HCT116 (cell line): ENCODE measurements around the gene ENOX1. TPM values are rescaled to one million over a fixed set of nuclear protein-coding genes. Genes with fewer than 3 reads are reported as not detected.

Source experiments
- ATAC-seq: fragments of 200-7000 bp; cut with Tn5 transposase; 2 replicates; pipeline ENCODE4 v1.9.1; 2020; ENCODE audit warnings: mild to moderate bottlenecking, moderate library complexity
- BruUV-seq: library from RNA; stranded (reverse); fragments of 400-500 nt; replicated peaks from 2 replicates; lab custom pipeline; 2021; lab: Mats Ljungman, UMichigan
- CTCF ChIA-PET: fragments of 300-600 bp; sonication (Branson Sonifier 250); formaldehyde crosslinking; loops from one replicate; lab custom pipeline; 2021; ENCODE audit warnings: antibody characterized with exemption; lab: Charles Lee
- POLR2A ChIA-PET: fragments of 300-600, 350-600 bp; sonication (Branson Sonifier 250); formaldehyde crosslinking; loops from one replicate; lab custom pipeline; 2021; ENCODE audit warnings: antibody characterized with exemption; lab: Charles Lee
- RAD21 ChIA-PET, 2 experiments: fragments of 300-600 bp; sonication (Branson Sonifier 250); formaldehyde crosslinking; loops; one replicate each; lab custom pipeline; 2023; ENCODE audit warnings: low total read pairs in 2 of 2; ENCODE audit not compliant: uncharacterized antibody in 2 of 2, unreplicated experiment in 2 of 2, low non-redundant PET in 1 of 2; lab: Charles Lee
- DNase-seq: peaks from one replicate; pipeline ENCODE4 v3.0.0-alpha.2; 2010; ENCODE audit warnings: low read depth, low spot score
- H2AFZ ChIP-seq: fragments of 200-600 bp; shearing (Covaris generic), sonication (generic); 2 replicates; pipeline ENCODE4 v1.6.1; 2017; ENCODE audit warnings: low read depth, mixed run types, mixed read lengths, antibody characterized with exemption, low read length; ENCODE audit not compliant: poor library complexity, severe bottlenecking
- H3K27ac ChIP-seq: 2 replicates; pipeline ENCODE4 v1.5.1; 2012; ENCODE audit warnings: low read depth, low read length
- H3K27me3 ChIP-seq: fragments of 200-600 bp; sonication (generic); 2 replicates; pipeline ENCODE4 v1.6.1; 2016; ENCODE audit warnings: mixed run types, low read length, mixed read lengths; ENCODE audit not compliant: insufficient read depth
- H3K36me3 ChIP-seq, 2 experiments: fragments of 200-500 bp in 1 of 2; fragments of 200-600 bp in 1 of 2; sonication (Bioruptor generic) in 1 of 2; sonication (generic) in 1 of 2; 2 replicates each; pipeline versions ENCODE4 v1.5.1 to v1.6.1; 2014 to 2016; ENCODE audit warnings: low read length in 2 of 2, inconsistent platforms in 1 of 2, mixed read lengths in 1 of 2, mixed run types in 1 of 2; ENCODE audit not compliant: insufficient read depth in 2 of 2, control insufficient read depth in 1 of 2
- H3K4me1 ChIP-seq, 2 experiments: fragments of 200-600 bp in 1 of 2; sonication (generic) in 1 of 2; 2 replicates each; pipeline versions ENCODE4 v1.5.1 to v1.6.1; 2012 to 2017; ENCODE audit warnings: low read length in 2 of 2, inconsistent platforms in 1 of 2, mild to moderate bottlenecking in 1 of 2, mixed read lengths in 1 of 2, mixed run types in 1 of 2, moderate library complexity in 1 of 2; ENCODE audit not compliant: insufficient read depth in 2 of 2, control insufficient read depth in 1 of 2
- H3K4me2 ChIP-seq: fragments of 200-600 bp; sonication (generic); 2 replicates; pipeline ENCODE4 v1.6.1; 2017; ENCODE audit warnings: mixed run types, low read length, mixed read lengths
- H3K4me3 ChIP-seq, 2 experiments: fragments of 200-600 bp in 1 of 2; sonication (generic) in 1 of 2; replicated peaks in 1 of 2; 2 replicates each; pipeline ENCODE4 v1.5.1; 2011 to 2016; ENCODE audit warnings: low read length in 2 of 2, control low read depth in 1 of 2, low read depth in 1 of 2, mild to moderate bottlenecking in 1 of 2, mixed read lengths in 1 of 2, mixed run types in 1 of 2
- H3K79me2 ChIP-seq: fragments of 200-600 bp; sonication (generic); 2 replicates; pipeline ENCODE4 v1.6.1; 2017; ENCODE audit warnings: mild to moderate bottlenecking, mixed run types, low read length, moderate library complexity, mixed read lengths; ENCODE audit not compliant: insufficient read depth
- H3K9ac ChIP-seq: fragments of 200-600 bp; sonication (generic); 2 replicates; pipeline ENCODE4 v1.6.1; 2016; ENCODE audit warnings: low read length, mixed read lengths
- H3K9me2 ChIP-seq: fragments of 200-600 bp; sonication (generic), shearing (Covaris generic); 2 replicates; pipeline ENCODE4 v1.6.1; 2017; ENCODE audit warnings: mixed run types, mild to moderate bottlenecking, moderate library complexity; ENCODE audit not compliant: insufficient read depth
- H3K9me3 ChIP-seq, 2 experiments: fragments of 200-500 bp in 1 of 2; fragments of 200-600 bp in 1 of 2; sonication (Bioruptor generic) in 1 of 2; sonication (generic) in 1 of 2; 2 replicates each; pipeline ENCODE4 v1.6.1; 2014 to 2017; ENCODE audit warnings: low read length in 2 of 2, mixed read lengths in 2 of 2, inconsistent platforms in 1 of 2, low read depth in 1 of 2, mild to moderate bottlenecking in 1 of 2, mixed run types in 1 of 2, moderate library complexity in 1 of 2; ENCODE audit not compliant: control insufficient read depth in 1 of 2, insufficient read depth in 1 of 2
- H4K20me1 ChIP-seq: fragments of 200-600 bp; sonication (generic), shearing (Covaris generic); 2 replicates; pipeline ENCODE4 v1.6.1; 2017; ENCODE audit warnings: mixed run types, mild to moderate bottlenecking, moderate library complexity; ENCODE audit not compliant: insufficient read depth
- CBX3 ChIP-seq: IDR thresholded peaks from 2 replicates; pipeline ENCODE4 v1.6.1; 2012; ENCODE audit warnings: low read depth
- EGR1 ChIP-seq: IDR thresholded peaks from 2 replicates; pipeline ENCODE4 v1.6.1; 2012; ENCODE audit warnings: low read depth
- EZH2 ChIP-seq: fragments of 200-600 bp; sonication (generic); IDR thresholded peaks from 2 replicates; pipeline ENCODE4 v1.6.1; 2017; ENCODE audit warnings: antibody characterized with exemption, mixed run types
- EZH2phosphoT487 ChIP-seq: fragments of 200-600 bp; IDR thresholded peaks from 2 replicates; pipeline ENCODE4 v1.6.1; 2018; ENCODE audit warnings: antibody characterized with exemption, borderline replicate concordance
- POLR2A ChIP-seq: IDR thresholded peaks from 2 replicates; pipeline ENCODE4 v1.7.0; 2011; ENCODE audit warnings: borderline replicate concordance; ENCODE audit not compliant: insufficient read depth, insufficient read length; ENCODE audit errors: extremely low read depth
- SIN3A ChIP-seq: IDR thresholded peaks from 2 replicates; pipeline ENCODE4 v1.6.1; 2012; ENCODE audit warnings: low read depth
- SP1 ChIP-seq: IDR thresholded peaks from 2 replicates; pipeline ENCODE4 v1.6.1; 2012; ENCODE audit warnings: low read depth
- ZNF274 ChIP-seq: fragments of 200-500 bp; sonication (Bioruptor generic); IDR thresholded peaks from 2 replicates; pipeline ENCODE4 v1.6.1; 2014; ENCODE audit warnings: mild to moderate bottlenecking, low read depth, low read length, inconsistent platforms
- intact Hi-C: fragments of 100-400 bp; cut with micrococcal nuclease; formaldehyde crosslinking; loops from 2 replicates; pipeline ENCODE4 v1.10.0; 2022
- total RNA-seq: library from RNA; stranded (reverse); gene quantifications from one replicate; pipeline ENCODE4 v1.2.1, GENCODE V29; 2021; ENCODE audit not compliant: unreplicated experiment
- TF ChIP-seq, protein P1 (sequence below): IDR thresholded peaks from 2 replicates; pipeline ENCODE4 v1.6.1; 2011; ENCODE audit warnings: mild to moderate bottlenecking, low read length, moderate library complexity; ENCODE audit not compliant: insufficient replicate concordance; ENCODE audit errors: extremely low read depth
- TF ChIP-seq, protein P2 (sequence below): IDR thresholded peaks from 2 replicates; pipeline ENCODE4 v1.6.1; 2012

Gene ENOX1
- total RNA-seq, 1 experiment from 2014 or later: 4.5 TPM

DNA sequence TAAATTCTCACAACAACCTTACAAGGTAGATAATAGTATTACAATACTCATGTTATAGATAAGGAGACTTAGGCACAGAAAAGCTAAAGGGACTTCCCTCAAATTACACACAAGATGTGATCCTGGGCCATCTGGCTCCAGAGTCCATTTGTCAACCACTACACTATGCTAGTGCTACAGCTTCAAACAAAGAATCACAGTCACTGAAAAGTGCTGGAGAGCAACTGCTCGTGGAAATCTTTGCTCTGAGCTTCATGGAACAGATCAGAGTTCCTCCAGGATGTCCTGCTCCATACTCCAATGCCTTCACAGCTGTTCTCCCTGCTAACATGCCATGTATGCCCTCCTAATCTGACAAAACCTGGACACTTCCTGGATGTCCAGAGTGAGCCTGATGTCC lies 271.2 kb downstream of the ENOX1 start:
- ChIA-PET RAD21 (no interaction called here), CTCF (no interaction called here)
- Histone ChIP-seq H3K79me2 (no peaks in the 10 kb centered on the region), H3K9me2 (no peaks in the 10 kb centered on the region), H3K27me3 (no peaks in the 10 kb centered on the region), H3K9me3 (no peaks in the 10 kb centered on the region), H3K4me3 (no peak overlapping the region), H3K4me1 (no peaks in the 10 kb centered on the region), H2AFZ (no peak overlapping the region), H3K27ac (no peak overlapping the region)
- DNase-seq: no peak
- TF ChIP-seq POLR2A (no peak), EZH2phosphoT487 (no peak), SIN3A (no peak), CBX3 (no peak), EGR1 (no peak), SP1 (no peak), ZNF274 (no peak), EZH2 (no peak)
- TF ChIP-seq, protein P1, sequence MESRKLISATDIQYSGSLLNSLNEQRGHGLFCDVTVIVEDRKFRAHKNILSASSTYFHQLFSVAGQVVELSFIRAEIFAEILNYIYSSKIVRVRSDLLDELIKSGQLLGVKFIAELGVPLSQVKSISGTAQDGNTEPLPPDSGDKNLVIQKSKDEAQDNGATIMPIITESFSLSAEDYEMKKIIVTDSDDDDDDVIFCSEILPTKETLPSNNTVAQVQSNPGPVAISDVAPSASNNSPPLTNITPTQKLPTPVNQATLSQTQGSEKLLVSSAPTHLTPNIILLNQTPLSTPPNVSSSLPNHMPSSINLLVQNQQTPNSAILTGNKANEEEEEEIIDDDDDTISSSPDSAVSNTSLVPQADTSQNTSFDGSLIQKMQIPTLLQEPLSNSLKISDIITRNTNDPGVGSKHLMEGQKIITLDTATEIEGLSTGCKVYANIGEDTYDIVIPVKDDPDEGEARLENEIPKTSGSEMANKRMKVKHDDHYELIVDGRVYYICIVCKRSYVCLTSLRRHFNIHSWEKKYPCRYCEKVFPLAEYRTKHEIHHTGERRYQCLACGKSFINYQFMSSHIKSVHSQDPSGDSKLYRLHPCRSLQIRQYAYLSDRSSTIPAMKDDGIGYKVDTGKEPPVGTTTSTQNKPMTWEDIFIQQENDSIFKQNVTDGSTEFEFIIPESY: no peak
- TF ChIP-seq, protein P2, sequence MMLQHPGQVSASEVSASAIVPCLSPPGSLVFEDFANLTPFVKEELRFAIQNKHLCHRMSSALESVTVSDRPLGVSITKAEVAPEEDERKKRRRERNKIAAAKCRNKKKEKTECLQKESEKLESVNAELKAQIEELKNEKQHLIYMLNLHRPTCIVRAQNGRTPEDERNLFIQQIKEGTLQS: no peak
- TF ChIP-seq, all 23 proteins: peak for 0
- Histone ChIP-seq H3K4me2 (no peak overlapping the region), H3K36me3 (no peaks in the 10 kb centered on the region), H4K20me1 (no peaks in the 10 kb centered on the region; the same call in 1 of the 2 replicates), H3K9ac (no peak overlapping the region)
- no peak for ATAC-seq
- no TSS peak for BruUV-seq
- POLR2A ChIA-PET: no interaction called here
- intact Hi-C loops: no loop called here
